Endothelial cell of umbilical vein (primary cell): ENCODE results near the gene DENND5A.

Experiments
- CTCF ChIP-seq, 2 donors: IDR thresholded peaks; 1 replicate in 1 of 2; 2 replicates in 1 of 2; pipeline ENCODE4 v1.5.1; 2011; ENCODE audit warnings: low read length in 2 of 2, mild to moderate bottlenecking in 2 of 2, moderate library complexity in 2 of 2, control low read depth in 1 of 2, inconsistent platforms in 1 of 2, low read depth in 1 of 2; ENCODE audit not compliant: insufficient read depth in 1 of 2; ENCODE audit errors: extremely low read depth in 1 of 2
- EZH2 ChIP-seq: IDR thresholded peaks from 2 replicates; pipeline ENCODE4 v1.6.1; 2012; ENCODE audit warnings: borderline replicate concordance, low read depth, mild to moderate bottlenecking, moderate library complexity, low read length, inconsistent platforms; ENCODE audit not compliant: severe bottlenecking
- GATA2 ChIP-seq: IDR thresholded peaks from 2 replicates; pipeline ENCODE4 v1.7.0; 2011; ENCODE audit warnings: low read depth, mild to moderate bottlenecking, moderate library complexity, mixed read lengths, low read length; ENCODE audit not compliant: insufficient read length, insufficient read depth
- JUN ChIP-seq: IDR thresholded peaks from 2 replicates; pipeline ENCODE4 v1.6.1; 2011; ENCODE audit warnings: borderline replicate concordance, low read depth; ENCODE audit not compliant: insufficient read length, insufficient read depth
- MYC ChIP-seq: IDR thresholded peaks from one replicate; pipeline ENCODE4 v1.6.1; 2011; ENCODE audit warnings: mild to moderate bottlenecking, low read depth, low read length
- POLR2A ChIP-seq: IDR thresholded peaks from 2 replicates; pipeline ENCODE4 v1.6.1; 2012; ENCODE audit warnings: low read depth, mild to moderate bottlenecking, control low read depth, low read length
- POLR2AphosphoS5 ChIP-seq: IDR thresholded peaks from 2 replicates; pipeline ENCODE4 v1.6.1; 2012; ENCODE audit warnings: low read depth, mild to moderate bottlenecking, control low read depth, low read length, moderate library complexity; ENCODE audit not compliant: insufficient read depth

GRCh38 chr11:9130297-9130696 lies 134.9 kb downstream of the DENND5A start:
- TF ChIP-seq POLR2AphosphoS5 (no peak), POLR2A (no peak), CTCF (IDR thresholded peaks at IDR 0.05; ENCODE audit: extremely low read depth in 1 of 2, insufficient read depth in 1 of 2, low read depth in 1 of 2, low read length in 2 of 2) (no peak), GATA2 (no peak), EZH2 (no peak), JUN (no peak), MYC (no peak)
